Activated T-cell treated with anti-CD3 and anti-CD28 coated beads for 48 hours (primary cell): ENCODE results near the gene PAX5.

Experiments
- DNase-seq: peaks from one replicate; pipeline ENCODE4 v3.0.0-alpha.2; 2020; ENCODE audit warnings: low read depth

PAX5 gene

DNA sequence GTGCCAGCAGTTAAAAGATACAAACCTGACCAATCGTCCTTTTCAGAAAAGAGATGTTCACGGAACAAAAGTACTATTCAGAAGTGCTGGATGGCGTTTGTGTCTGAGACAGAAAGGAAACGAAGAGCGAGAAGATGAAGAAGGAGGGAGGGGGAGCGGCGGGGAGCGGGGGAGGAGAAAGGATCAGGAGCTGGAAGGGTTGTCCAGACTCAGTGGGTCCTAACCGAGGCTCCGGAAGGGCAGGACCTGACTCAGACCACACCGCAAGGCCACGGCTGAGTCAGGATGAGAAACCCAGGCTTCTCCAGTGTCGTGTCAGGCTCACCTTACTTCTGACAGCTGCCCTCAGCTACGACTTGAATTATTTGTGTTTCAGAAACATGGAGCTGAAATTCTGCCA is 46.2 kb downstream of the PAX5 start:
- no peak for DNase-seq

DNA sequence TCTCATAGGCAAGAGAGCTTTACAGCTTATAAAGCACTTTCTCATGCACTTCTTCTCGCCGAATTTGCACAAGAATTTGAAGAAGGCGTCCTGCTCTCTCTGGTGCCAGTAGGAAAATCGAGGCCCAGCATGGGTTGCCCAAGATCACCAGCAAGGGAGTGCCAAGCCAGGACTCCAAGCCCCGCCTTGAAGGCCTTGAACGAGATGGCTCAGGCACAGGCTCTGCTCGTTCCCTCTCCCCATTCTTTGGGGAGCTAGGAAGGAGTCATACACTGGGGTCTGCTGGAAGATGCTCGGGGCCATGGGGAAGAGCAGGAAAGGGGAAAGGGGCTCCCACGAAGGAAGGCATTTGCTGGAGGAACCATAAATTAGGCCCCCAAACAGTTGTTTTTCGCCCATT is 46.7 kb downstream of the PAX5 start:
- no peak for DNase-seq

GRCh38 chr9:36986468-36987408 is 47.3 kb downstream of the PAX5 start:
- DNase-seq: no peak

GRCh38 chr9:36985769-36986467 is 48.1 kb downstream of the PAX5 start:
- no peak for DNase-seq

DNA sequence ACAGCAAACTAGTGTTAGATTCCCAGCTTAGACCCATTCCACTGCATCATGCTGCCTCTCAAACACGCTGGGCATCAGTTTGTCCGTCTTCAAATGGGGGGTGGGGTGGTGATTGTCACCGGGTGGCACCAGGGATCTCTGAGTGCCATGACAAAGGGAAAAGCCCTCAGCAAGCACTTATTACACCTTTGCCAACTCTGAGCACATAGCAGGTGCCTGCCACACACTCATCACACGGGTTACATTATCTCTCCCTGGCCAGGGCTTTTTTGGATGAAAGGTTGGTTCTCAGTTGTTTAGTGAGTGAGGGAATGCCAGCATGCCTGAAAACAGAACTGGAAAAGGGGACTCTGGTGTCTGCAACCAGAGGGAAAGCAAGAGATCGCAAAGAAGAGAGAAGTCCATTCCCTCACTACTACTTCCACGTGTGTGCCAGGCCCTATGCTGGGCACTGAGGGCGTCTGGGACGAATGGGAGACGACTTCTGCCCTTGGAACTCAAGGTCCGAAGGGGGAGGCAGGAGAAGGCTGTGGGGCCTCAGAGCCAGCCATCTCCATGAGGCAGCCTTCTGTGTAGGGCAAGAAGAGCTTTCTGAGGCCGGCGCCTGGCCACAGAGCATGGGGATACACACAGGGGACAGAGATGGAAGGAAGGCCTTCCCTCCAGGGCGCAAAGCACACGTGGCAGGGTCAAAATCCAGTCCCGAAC is 48.9 kb downstream of the PAX5 start:
- DNase-seq: no peak

DNA sequence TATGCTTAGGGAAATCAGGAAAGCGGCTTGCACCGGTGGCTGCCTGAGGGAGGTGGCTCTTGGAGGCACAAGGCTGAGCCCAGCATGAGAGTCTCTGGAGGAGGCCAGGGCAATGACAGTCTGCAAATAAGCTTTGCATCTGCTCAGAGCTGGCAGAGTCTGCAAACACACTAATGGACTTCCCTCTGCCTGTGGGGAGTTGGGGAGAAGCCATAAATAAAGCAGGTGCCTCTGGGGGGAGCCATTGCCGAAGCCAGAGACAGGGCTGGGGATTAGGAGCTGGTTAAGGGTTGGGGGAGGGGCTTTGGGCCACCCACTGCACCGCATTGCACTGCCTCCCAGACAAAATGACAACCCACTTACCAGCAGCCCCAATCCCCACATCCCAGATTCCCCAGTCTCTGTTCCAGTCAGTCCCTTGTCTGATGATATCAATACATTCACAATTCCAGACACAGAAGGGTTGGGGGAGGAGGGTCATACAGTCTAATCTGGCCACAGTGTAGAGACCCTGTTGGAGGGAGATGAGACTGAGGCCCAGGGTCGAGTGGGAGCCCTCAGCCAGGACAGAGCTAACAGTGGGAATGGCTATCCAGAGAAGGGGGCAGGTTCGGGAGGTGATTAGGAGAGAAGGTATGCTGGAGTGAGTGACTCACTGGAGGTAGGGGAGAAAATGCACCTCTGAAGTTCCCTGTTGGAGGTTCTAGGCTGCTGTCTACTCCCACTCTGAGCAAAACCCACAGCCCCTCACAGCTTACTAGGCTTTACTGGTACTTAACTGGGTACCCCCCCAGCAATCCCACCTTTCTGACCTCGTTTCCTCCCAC is 53.7 kb downstream of the PAX5 start:
- no peak for DNase-seq

GRCh38 chr9:36976371-36977030 is 57.6 kb downstream of the PAX5 start:
- no peak for DNase-seq

DNA sequence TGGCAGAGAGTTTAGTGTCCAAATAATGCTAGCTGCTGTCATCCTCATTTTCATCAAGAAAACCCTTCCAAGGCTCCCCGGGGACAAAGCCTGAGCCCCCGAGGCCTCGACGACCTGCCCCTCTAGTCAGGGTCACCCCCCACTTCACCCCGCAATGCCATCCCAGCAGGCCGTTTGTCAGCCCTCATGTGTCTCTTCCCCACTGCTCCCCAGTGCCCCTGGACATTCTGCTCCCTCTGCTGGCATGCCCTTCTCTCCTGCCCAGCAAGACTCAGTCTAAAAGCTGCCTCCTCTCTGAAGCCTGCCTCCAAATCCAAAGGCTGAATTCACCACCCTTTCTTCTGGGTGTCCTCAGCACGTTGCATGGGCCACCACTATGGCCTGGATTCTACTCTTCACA is 59.3 kb downstream of the PAX5 start:
- DNase-seq: no peak

DNA sequence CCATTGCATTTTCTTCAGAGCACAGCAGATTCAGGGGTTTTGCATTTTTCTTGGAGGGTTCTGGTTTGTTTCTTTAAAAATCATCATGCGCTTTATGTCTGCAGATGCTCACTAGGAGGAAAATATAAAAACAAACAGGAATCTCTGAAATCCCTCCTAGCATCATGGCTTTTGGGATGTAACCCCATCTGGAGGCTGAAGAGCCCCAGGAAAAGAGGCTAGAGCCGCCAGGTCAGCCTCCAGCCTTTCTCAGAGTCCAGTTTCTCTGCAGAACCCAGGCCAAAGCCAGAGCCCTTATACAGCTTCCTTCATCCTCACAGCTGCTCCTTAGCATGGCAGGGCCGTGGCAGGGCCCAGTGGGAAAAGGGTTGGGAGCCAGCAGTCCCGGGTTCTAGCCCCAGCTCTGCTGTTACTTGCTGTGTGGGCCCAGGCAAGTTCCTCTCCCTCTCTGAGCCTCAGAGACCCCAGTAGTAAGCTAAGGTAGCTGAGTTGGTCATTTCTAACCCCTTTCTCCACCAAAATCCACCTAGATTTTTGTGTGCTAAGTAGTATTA is 62.1 kb downstream of the PAX5 start:
- DNase-seq: no peak

DNA sequence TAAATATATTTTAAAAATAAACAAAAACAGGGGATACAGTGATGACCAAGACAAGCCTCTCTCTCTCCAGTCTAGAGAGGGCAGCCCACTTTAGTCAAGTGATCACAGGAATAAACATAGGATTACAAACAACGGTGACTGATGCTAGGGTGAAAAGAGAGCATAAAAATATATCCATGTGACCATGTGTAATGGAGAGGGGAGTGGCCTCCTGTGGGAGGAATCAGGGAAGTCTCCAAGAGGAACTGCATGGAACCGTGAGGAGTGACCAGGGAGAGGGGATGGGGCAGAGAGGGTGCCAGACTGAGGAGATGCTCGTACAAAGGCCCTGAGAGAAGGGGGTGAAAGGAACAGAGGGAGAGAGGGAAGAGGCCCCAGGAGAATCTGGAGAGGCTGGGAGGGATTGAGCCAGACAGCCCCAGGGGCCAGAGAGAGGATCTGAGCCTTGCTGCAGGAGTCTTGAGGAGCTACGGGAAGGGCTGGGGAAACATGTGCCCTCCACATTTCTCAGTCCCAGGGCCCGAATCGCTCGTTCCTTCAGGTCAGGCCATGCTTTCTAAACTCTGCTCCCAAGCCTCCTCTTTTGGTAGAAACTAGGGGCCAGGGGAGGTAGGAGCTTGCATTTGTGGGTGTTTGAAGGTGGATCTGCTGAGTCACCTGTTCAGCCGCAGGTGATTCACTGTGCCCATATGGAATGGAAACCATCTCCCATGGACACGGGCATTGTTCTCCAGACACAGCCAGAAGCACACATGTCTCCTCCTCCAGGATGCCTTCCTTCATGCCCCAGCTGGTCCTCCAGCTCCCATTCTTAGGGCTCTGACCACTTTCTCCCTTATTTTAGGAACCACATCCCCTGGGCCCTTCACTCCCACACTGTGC is 63.8 kb downstream of the PAX5 start:
- DNase-seq: no peak

- no peak for DNase-seq
Observed at GRCh38 chr9:36969216-36969771, 64.8 kb downstream of the PAX5 start.

DNA sequence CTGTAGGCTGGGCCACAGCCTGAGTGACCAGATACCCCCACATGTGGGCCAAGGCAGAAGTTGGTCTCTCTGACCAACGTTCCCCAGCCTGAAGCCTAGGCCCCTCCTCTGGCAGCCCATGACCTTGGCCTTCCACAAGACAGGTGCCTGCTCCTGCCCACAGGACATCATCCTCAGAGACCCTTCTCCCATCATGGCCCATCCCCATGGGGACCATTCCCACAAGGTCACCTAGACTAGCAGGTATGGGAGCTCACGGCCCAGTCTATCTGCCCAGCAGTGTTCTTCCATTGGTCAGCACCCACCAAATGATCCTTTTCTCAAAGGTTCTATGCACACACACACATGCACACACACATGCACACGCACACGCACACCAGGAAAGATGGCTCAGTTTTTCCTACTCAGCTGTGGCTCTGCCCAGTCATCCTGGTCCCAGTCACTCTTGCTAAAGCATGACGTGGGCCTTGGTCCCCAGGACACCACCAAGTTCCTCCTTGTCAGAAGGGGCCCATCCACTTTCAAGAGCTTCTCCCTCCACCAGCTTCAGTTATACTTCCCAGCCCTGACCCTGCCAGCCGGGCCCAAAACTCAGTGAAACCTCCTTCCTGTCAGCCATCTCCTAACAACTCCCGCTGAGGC is 65.4 kb downstream of the PAX5 start:
- DNase-seq: no peak

DNA sequence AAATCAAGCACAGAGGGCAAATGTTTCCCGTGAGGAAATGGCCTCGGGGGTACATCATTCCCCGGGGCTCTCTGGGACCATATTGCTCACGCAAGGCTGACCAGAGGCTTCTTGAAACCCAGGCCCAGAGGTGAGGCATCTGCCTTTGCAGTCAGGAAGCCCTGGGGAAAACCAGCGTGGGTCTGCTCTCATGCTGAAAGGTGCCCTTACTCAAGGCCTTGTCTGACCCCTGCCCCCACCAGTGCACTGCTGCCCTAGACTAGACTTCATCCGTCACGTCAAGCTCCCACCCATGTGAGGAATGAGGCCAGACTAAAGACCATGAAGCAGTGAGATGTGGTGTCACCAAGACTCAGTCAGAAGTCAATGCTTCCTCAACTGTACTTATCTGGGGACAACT is 66.1 kb downstream of the PAX5 start:
- no peak for DNase-seq

DNA sequence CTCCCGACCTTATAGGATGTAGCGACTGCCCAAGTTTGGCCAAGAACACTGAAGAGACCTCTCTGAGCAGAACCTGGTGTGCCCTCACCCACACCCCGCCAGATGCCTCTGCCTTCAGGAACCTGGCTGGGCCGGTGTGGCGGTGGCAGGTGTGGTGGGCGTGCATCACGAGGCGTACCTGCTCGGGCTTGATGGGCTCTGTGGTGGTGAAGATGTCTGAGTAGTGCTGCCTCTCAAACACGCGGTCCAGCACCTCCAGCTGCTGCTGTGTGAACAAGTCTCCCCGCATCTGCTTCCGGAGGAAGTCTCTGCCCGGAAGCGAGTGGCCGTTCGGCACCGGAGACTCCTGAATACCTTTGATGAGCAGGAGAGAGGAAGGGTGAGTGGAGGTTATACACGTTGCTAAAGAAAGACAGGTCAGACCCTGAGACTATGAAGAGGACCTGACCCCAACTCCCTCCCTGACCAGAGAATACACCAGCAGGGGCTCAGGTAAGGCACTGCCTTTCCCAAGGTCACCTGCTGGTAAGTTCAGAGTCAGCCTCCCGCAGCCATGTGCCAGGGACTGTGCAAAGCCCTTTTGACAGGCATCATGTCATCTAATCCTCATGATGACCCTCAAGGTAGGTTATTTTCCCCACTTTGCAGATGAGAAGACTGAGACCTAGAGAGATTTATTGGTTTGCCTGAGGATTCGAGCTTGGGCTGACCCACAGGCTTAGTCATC is 67.5 kb downstream of the PAX5 start:
- DNase-seq: no peak

GRCh38 chr9:36964791-36965190 is 69.3 kb downstream of the PAX5 start:
- DNase-seq: no peak

DNA sequence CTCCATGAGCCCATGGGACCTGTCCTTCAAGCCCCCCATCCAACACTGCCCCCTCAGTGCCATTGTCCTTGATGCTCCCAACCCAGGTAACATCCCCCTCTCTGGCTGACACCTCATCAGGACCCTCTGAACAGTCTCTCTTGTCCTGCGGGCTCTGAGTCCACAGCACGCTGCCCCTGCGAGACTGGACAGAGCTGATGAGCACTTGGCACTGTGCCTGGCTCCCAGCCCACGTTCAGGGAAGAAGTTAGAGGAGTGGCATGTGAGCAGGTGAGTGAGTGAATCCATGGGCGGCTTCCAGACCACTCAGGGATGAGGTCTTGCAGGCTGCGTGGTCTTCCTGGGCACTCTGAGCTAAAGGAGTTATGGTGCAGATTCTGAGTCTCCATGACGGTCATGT is 70.7 kb downstream of the PAX5 start:
- DNase-seq: no peak

GRCh38 chr9:36962691-36963090 is 71.4 kb downstream of the PAX5 start:
- DNase-seq: no peak

- DNase-seq: no peak
Observed at GRCh38 chr9:36961561-36962325, 72.3 kb downstream of the PAX5 start.
